ENCODE results near the gene PTGR1. TPM values are rescaled to one million over a fixed set of nuclear protein-coding genes. Genes with fewer than 3 reads are reported as not detected.

PTGR1 gene
- polyA plus RNA-seq, 2 donors = 28.2 to 93.3 TPM

DNA sequence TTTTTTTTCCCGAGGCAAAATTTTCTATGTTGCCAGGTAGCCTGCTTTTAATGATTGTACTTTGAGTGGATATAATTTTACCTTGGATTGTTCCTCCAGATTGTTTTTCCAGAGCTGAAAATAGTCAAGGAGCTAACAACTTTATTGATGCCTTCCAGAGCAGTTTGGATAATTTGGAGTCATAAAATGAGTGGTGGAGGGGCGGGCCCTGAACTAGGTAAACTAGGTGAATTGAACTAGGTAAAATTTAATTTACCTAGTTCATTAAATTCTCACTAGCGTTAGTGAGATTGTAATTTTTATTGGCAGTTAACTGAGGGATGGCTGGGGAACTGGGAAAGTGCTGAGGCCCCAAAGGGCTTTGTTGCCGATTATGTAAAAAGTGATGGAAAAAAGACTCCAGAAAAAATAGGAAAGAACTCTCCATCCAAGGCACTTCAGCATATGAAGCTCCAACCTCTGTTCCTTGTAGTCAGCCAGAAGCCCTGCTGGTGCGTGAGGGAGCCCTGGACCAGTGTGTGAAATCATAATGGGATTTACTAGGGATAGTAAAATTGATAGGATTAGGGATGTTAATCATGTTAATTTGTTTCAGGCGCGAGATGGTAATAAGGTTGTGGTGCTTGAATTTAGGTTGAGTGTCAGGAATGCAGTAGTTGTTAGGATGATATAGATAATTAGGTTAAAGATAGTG is 33.4 kb upstream of the PTGR1 start:
- Histone ChIP-seq H3K27me3 (ENCODE audit: control insufficient read depth in 1 of 2, insufficient read depth in 2 of 2, low read length in 2 of 2) (no peaks in the 10 kb centered on the region), H3K27ac (ENCODE audit: low read depth in 2 of 2, low read length in 1 of 2) (no peak overlapping the region), H3K4me1 (ENCODE audit: control insufficient read depth in 2 of 2, insufficient read depth in 2 of 2, low read length in 1 of 2) (no peaks in the 10 kb centered on the region), H3K4me3 (ENCODE audit: low read depth in 1 of 2, low read length in 2 of 2) (peak overlapping the region in 1 of 2 donors; percentile 91), H3K36me3 (ENCODE audit: control insufficient read depth in 2 of 2, insufficient read depth in 2 of 2, low read length in 1 of 2) (no peaks in the 10 kb centered on the region), H3K9me3 (ENCODE audit: control insufficient read depth in 2 of 2, insufficient read depth in 1 of 2, low read depth in 1 of 2, low read length in 1 of 2) (no peaks in the 10 kb centered on the region)
- 67 to 79% methylated on average over 7 of the region's 7 CpGs for WGBS, 2 donors

DNA sequence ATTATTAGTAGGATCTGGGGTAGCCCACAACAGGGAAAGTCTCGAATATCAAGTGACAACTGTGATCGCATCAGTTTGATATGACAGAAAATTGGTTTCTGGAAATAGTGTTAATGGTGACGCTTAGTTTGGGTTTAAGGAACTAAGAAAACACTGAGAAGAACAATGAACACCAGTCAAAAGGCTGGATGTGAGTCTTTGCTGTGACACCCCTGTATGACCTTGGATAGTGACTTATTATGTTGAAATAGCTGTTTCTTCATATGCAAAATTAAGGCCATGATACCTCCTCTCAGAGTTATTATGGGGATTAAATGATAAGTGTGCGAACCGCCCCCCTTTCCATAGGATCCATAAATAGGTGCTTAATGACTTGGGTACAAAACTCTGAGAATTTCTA is 32.6 kb upstream of the PTGR1 start:
- Histone ChIP-seq H3K36me3 (ENCODE audit: control insufficient read depth in 2 of 2, insufficient read depth in 2 of 2, low read length in 1 of 2) (no peaks in the 10 kb centered on the region), H3K27me3 (ENCODE audit: control insufficient read depth in 1 of 2, insufficient read depth in 2 of 2, low read length in 2 of 2) (no peaks in the 10 kb centered on the region), H3K27ac (ENCODE audit: low read depth in 2 of 2, low read length in 1 of 2) (peak overlapping the region in 1 of 2 donors; percentile 91), H3K4me3 (ENCODE audit: low read depth in 1 of 2, low read length in 2 of 2) (peak overlapping the region; percentile 91 to 99), H3K4me1 (ENCODE audit: control insufficient read depth in 2 of 2, insufficient read depth in 2 of 2, low read length in 1 of 2) (no peaks in the 10 kb centered on the region), H3K9me3 (ENCODE audit: control insufficient read depth in 2 of 2, insufficient read depth in 1 of 2, low read depth in 1 of 2, low read length in 1 of 2) (no peaks in the 10 kb centered on the region)
- 28 to 31% methylated on average over 5 of the region's 5 CpGs for WGBS, 2 donors

DNA sequence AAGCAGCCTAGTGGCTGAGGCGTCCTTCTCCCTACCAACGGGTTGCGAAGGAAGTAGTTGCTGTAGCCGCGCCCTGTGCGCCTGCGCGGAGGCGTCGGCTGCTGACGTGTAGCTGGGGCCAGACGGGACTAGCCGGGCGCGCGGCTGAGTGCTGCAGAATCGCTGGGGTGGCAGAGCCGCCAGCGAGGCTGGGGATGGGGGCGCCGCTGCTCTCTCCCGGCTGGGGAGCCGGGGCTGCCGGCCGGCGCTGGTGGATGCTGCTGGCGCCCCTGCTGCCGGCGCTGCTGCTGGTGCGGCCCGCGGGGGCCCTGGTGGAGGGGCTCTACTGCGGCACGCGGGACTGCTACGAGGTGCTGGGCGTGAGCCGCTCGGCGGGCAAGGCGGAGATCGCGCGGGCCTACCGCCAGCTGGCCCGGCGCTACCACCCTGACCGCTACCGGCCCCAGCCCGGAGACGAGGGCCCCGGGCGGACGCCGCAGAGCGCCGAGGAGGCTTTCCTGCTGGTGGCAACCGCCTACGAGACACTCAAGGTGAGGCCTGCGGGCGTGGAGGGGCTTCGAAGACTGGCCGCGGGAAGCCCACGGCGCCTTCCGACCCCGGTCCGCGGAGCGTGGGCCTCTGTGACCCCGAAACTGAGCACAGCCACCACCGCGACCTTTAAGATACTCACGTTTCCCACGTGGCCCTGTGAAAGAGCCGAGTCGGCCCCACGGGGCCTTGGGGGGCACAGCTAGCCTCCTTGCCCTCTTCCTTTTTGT is 31.9 kb upstream of the PTGR1 start, which contains the start of gene DNAJC25:
Gene DNAJC25, plus strand, starts transcription at position 121 of the 758 bp plus-strand sequence. Its CDS starts 74 bp downstream, at position 195.
- 0 to 1% methylated on average over 65 to 79 of the region's 79 CpGs for WGBS, 2 donors
- Histone ChIP-seq H3K4me1 (ENCODE audit: control insufficient read depth in 2 of 2, insufficient read depth in 2 of 2, low read length in 1 of 2) (no peaks in the 10 kb centered on the region), H3K4me3 (ENCODE audit: low read depth in 1 of 2, low read length in 2 of 2) (peak within 1 kb of the TSS; percentile 91 to 99), H3K9me3 (ENCODE audit: control insufficient read depth in 2 of 2, insufficient read depth in 1 of 2, low read depth in 1 of 2, low read length in 1 of 2) (no peaks in the 10 kb centered on the region), H3K27me3 (ENCODE audit: control insufficient read depth in 1 of 2, insufficient read depth in 2 of 2, low read length in 2 of 2) (no peaks in the 10 kb centered on the region), H3K27ac (ENCODE audit: low read depth in 2 of 2, low read length in 1 of 2) (peak within 1 kb of the TSS; percentile 80 to 91), H3K36me3 (ENCODE audit: control insufficient read depth in 2 of 2, insufficient read depth in 2 of 2, low read length in 1 of 2) (no peaks in the 10 kb centered on the region)

DNA sequence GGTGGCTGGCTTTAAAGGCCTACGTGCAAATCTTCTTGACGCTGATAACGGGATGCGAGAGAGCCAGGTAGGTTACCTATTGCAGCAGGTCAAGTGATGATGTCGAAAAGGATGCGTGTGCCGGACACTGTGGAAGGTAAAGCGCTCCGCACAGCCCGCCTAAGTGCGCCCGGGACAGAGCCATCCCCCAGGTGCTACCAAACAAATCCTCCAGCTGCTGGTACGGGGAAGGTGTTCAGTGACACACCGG is 31.4 kb upstream of the PTGR1 start:
- Histone ChIP-seq H3K4me3 (ENCODE audit: low read depth in 1 of 2, low read length in 2 of 2) (peak overlapping the region; percentile 91 to 99), H3K4me1 (ENCODE audit: control insufficient read depth in 2 of 2, insufficient read depth in 2 of 2, low read length in 1 of 2) (no peaks in the 10 kb centered on the region), H3K27ac (ENCODE audit: low read depth in 2 of 2, low read length in 1 of 2) (peak overlapping the region; percentile 44 to 80), H3K9me3 (ENCODE audit: control insufficient read depth in 2 of 2, insufficient read depth in 1 of 2, low read depth in 1 of 2, low read length in 1 of 2) (no peaks in the 10 kb centered on the region), H3K36me3 (ENCODE audit: control insufficient read depth in 2 of 2, insufficient read depth in 2 of 2, low read length in 1 of 2) (no peaks in the 10 kb centered on the region), H3K27me3 (ENCODE audit: control insufficient read depth in 1 of 2, insufficient read depth in 2 of 2, low read length in 2 of 2) (no peaks in the 10 kb centered on the region)
- WGBS, 2 donors = 0% methylated on average over 14 of the region's 14 CpGs

DNA sequence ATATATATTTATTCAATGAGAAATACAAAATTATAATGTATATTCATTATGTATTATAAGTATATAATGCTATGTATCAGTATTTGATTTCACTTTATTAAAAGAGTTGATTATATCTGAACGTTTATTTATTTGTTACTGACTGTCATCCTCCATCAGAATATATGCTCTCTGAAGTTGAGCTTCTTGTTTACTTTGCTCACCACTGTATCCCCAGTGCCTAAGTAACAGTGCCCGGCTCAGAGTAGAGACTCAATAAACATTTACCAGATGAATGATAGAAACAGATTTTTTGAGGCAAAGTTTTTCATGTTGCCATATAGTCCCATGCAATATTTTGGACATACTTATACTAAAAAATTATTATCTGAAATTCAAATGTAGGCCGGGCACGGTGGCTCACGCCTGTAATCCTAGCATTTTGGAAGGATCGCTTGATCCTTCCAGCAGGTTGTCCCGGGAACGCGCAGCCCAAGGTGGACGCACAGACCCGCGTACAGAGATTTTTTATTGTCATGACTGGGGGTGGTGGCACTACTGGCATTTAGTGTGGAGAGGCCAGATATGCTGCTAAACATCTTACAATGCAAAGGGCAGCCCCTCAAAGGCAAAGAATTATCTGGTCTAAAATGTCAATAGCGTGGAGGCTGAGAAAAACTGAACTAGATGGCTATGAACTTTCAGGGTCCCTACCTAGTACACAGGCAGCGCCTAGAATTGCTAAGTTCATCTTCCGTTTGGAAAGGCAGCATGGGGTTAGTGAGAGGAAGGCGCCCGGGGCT is 30.9 kb upstream of the PTGR1 start:
- WGBS, 2 donors = 6 to 9% methylated on average over 17 of the region's 17 CpGs
- Histone ChIP-seq H3K4me3 (ENCODE audit: low read depth in 1 of 2, low read length in 2 of 2) (peak overlapping the region; percentile 91 to 99), H3K27ac (ENCODE audit: low read depth in 2 of 2, low read length in 1 of 2) (peak overlapping the region; percentile 44 to 80), H3K9me3 (ENCODE audit: control insufficient read depth in 2 of 2, insufficient read depth in 1 of 2, low read depth in 1 of 2, low read length in 1 of 2) (no peaks in the 10 kb centered on the region), H3K27me3 (ENCODE audit: control insufficient read depth in 1 of 2, insufficient read depth in 2 of 2, low read length in 2 of 2) (no peaks in the 10 kb centered on the region), H3K4me1 (ENCODE audit: control insufficient read depth in 2 of 2, insufficient read depth in 2 of 2, low read length in 1 of 2) (no peaks in the 10 kb centered on the region), H3K36me3 (ENCODE audit: control insufficient read depth in 2 of 2, insufficient read depth in 2 of 2, low read length in 1 of 2) (no peaks in the 10 kb centered on the region)

DNA sequence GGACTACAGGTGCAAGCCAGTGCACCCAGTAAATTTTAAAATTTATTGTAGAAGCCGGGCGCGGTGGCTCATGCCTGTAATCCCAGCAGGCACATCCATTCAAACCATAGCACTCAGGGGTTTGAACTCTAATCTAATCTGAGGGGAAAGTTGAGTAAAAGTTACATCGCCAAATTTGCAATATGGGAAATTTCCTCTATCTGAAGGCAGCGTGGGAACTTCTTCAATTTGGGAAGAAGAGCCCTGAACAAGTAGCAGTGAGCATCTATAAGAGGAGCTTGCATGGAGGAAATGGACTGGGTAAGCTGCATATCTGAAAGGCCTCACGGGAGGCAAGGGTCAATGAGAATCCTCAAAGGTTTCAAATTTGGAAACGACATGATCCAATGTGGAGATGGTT is 29.0 kb upstream of the PTGR1 start:
- Histone ChIP-seq H3K36me3 (ENCODE audit: control insufficient read depth in 2 of 2, insufficient read depth in 2 of 2, low read length in 1 of 2) (no peaks in the 10 kb centered on the region), H3K4me1 (ENCODE audit: control insufficient read depth in 2 of 2, insufficient read depth in 2 of 2, low read length in 1 of 2) (no peaks in the 10 kb centered on the region), H3K27ac (ENCODE audit: low read depth in 2 of 2, low read length in 1 of 2) (no peak overlapping the region), H3K27me3 (ENCODE audit: control insufficient read depth in 1 of 2, insufficient read depth in 2 of 2, low read length in 2 of 2) (no peaks in the 10 kb centered on the region), H3K9me3 (ENCODE audit: control insufficient read depth in 2 of 2, insufficient read depth in 1 of 2, low read depth in 1 of 2, low read length in 1 of 2) (no peaks in the 10 kb centered on the region), H3K4me3 (ENCODE audit: low read depth in 1 of 2, low read length in 2 of 2) (no peak overlapping the region)
- WGBS, 2 donors = 84 to 87% methylated on average over 7 of the region's 7 CpGs

DNA sequence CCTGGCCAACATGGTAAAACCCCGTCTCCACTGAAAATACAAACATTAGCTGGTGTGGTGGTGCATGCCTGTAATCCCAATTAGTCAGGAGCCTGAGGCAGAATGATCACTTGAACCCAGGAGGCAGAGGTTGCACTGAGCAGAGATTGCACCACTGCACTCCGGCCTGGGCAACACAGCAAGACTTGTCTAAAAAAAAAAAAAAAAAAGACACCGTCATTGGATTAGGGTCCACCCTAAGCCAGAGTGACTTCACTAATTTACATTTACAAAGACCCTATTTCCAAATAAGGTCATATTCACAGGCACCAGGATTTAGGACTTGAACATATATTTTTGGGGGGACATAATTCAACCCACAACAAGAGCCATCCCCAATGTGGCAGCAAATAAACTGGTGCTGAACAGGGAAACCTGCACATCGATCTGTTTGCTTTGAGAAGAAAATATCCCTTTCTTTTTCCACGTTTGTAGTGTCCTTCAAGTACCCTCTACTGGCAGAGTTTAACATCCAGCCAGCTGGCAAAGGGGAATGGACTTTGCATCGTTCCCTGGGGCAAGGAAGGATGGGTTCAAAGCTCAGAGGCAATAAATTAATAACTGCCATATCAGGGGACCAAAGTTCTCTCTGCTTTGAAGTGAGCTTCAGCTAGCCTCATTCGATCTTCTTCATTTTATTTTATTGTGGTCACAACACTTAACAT is 28.0 kb upstream of the PTGR1 start:
- H3K27ac ChIP-seq (ENCODE audit: low read depth in 2 of 2, low read length in 1 of 2) = no peak overlapping the region
- H3K4me3 ChIP-seq (ENCODE audit: low read depth in 1 of 2, low read length in 2 of 2) = no peak overlapping the region
- H3K36me3 ChIP-seq (ENCODE audit: control insufficient read depth in 2 of 2, insufficient read depth in 2 of 2, low read length in 1 of 2) = no peaks in the 10 kb centered on the region
- WGBS, 2 donors = 55 to 57% methylated on average over 7 of the region's 7 CpGs
- H3K9me3 ChIP-seq (ENCODE audit: control insufficient read depth in 2 of 2, insufficient read depth in 1 of 2, low read depth in 1 of 2, low read length in 1 of 2) = no peaks in the 10 kb centered on the region
- H3K4me1 ChIP-seq (ENCODE audit: control insufficient read depth in 2 of 2, insufficient read depth in 2 of 2, low read length in 1 of 2) = no peaks in the 10 kb centered on the region
- no peaks in the 10 kb centered on the region for H3K27me3 ChIP-seq (ENCODE audit: control insufficient read depth in 1 of 2, insufficient read depth in 2 of 2, low read length in 2 of 2)

DNA sequence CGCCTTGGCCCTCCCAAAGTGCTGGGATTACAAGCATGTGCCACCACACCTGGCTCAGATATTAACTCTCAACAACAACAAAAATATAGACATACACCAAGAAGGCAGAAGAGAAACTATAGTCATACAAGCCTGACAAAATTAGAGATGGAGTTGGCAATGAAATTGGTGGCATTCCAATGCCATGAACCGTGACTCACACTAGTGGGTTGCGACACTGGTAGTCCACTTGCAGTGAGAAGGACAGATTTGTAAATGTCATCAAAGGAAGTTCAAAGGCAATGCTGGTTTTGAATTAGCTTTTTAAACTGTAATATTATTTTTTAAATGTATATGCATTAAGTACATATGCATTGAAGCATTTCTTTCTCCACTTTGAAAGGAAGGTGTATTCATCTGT is 23.2 kb upstream of the PTGR1 start:
- H3K4me3 ChIP-seq (ENCODE audit: low read depth in 1 of 2, low read length in 2 of 2) = no peak overlapping the region
- H3K9me3 ChIP-seq (ENCODE audit: control insufficient read depth in 2 of 2, insufficient read depth in 1 of 2, low read depth in 1 of 2, low read length in 1 of 2) = no peaks in the 10 kb centered on the region
- H3K36me3 ChIP-seq (ENCODE audit: control insufficient read depth in 2 of 2, insufficient read depth in 2 of 2, low read length in 1 of 2) = no peaks in the 10 kb centered on the region
- peak overlapping the region in 1 of 2 donors; percentile 8 for H3K27ac ChIP-seq (ENCODE audit: low read depth in 2 of 2, low read length in 1 of 2)
- 44 to 52% methylated on average over 3 of the region's 3 CpGs for WGBS, 2 donors
- no peaks in the 10 kb centered on the region for H3K4me1 ChIP-seq (ENCODE audit: control insufficient read depth in 2 of 2, insufficient read depth in 2 of 2, low read length in 1 of 2)
- no peaks in the 10 kb centered on the region for H3K27me3 ChIP-seq (ENCODE audit: control insufficient read depth in 1 of 2, insufficient read depth in 2 of 2, low read length in 2 of 2)

DNA sequence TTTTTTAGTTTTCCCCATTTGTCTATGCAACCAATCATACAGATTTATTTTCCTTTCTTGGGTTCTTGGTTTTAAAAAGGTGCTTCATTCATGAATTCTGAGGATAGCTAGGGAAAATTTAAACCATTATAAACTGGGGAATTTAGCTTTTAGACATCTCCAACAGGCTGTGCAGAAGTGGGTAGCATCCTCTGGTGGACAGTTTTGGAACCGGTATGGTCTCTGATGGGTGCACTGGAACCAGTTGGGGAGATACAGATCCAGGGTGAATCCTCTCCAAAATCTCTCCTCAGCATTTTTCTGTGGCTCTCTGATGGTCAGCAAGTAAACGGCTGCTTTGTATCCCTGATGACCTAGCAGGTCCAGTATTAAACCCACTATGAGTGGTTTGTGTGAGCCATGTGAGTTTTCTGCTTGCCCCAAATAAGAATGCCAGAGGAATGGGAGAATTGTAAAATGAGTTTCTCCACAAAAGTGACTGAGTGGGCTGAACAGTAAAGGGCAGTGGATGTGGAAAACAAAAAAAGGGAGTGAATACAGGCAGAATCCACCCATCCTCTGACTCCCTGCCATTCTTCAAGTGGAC is 22.5 kb upstream of the PTGR1 start:
- no peaks in the 10 kb centered on the region for H3K4me1 ChIP-seq (ENCODE audit: control insufficient read depth in 2 of 2, insufficient read depth in 2 of 2, low read length in 1 of 2)
- peak overlapping the region; percentile 8 to 49 for H3K27ac ChIP-seq (ENCODE audit: low read depth in 2 of 2, low read length in 1 of 2)
- WGBS, 2 donors = 14 to 24% methylated on average over 2 of the region's 2 CpGs

More for the DNA sequence above, 22.5 kb upstream of the PTGR1 start:
- Histone ChIP-seq H3K27me3 (ENCODE audit: control insufficient read depth in 1 of 2, insufficient read depth in 2 of 2, low read length in 2 of 2) (no peaks in the 10 kb centered on the region), H3K36me3 (ENCODE audit: control insufficient read depth in 2 of 2, insufficient read depth in 2 of 2, low read length in 1 of 2) (no peaks in the 10 kb centered on the region), H3K9me3 (ENCODE audit: control insufficient read depth in 2 of 2, insufficient read depth in 1 of 2, low read depth in 1 of 2, low read length in 1 of 2) (no peaks in the 10 kb centered on the region), H3K4me3 (ENCODE audit: low read depth in 1 of 2, low read length in 2 of 2) (no peak overlapping the region)

Measured in esophagus (tissue), 2 donors.